MG63 (cell line): ENCODE results near the gene BPNT1. TPM values are rescaled to one million over a fixed set of nuclear protein-coding genes. Genes with fewer than 3 reads are reported as not detected.
"Not testable (repeated sequence)": the region's sequence is repeated elsewhere in the genome, so short reads cannot be mapped to it uniquely, and the experiment has no call there.

Source experiments
- DNase-seq: peaks from one replicate; pipeline ENCODE4 v3.0.0-alpha.2; 2020
- H3K27me3 ChIP-seq: fragments of 250-450 bp; sonication (Bioruptor Pico); 2 replicates; pipeline ENCODE4 v1.5.1; 2020; ENCODE audit warnings: mild to moderate bottlenecking, moderate library complexity
- H3K36me3 ChIP-seq: fragments of 250-450 bp; sonication (Bioruptor Pico); 2 replicates; pipeline ENCODE4 v1.5.1; 2020; ENCODE audit warnings: mild to moderate bottlenecking, moderate library complexity
- H3K4me3 ChIP-seq: fragments of 250-450 bp; sonication (Bioruptor Pico); 2 replicates; pipeline ENCODE4 v1.5.1; 2020; ENCODE audit warnings: mild to moderate bottlenecking, moderate library complexity
- H3K9me3 ChIP-seq: fragments of 250-450 bp; sonication (Bioruptor Pico); 2 replicates; pipeline ENCODE4 v1.5.1; 2020; ENCODE audit warnings: mild to moderate bottlenecking, moderate library complexity
- total RNA-seq: library from RNA; depleted of rRNA; stranded (reverse); fragments of >200 nt; shearing (Covaris generic); gene quantifications from 2 replicates; pipeline ENCODE4 v1.2.3, GENCODE V29; 2014; ENCODE audit warnings: low replicate concordance; rRNA removed

The BPNT1 gene, protein sequence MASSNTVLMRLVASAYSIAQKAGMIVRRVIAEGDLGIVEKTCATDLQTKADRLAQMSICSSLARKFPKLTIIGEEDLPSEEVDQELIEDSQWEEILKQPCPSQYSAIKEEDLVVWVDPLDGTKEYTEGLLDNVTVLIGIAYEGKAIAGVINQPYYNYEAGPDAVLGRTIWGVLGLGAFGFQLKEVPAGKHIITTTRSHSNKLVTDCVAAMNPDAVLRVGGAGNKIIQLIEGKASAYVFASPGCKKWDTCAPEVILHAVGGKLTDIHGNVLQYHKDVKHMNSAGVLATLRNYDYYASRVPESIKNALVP
- 24.3 and 42.0 TPM in 2 replicates for total RNA-seq

GRCh38 chr1:220089650-220090556 lies at the start of gene BPNT1:
Gene BPNT1, minus strand, starts transcription at chr1:220089788. Its CDS starts 9,942 bp downstream, at chr1:220079846.
- DNase-seq, result peak; percentile 89
- Histone ChIP-seq H3K9me3 (no peaks in the 10 kb centered on the region), H3K36me3 (no peaks in the 10 kb centered on the region; the same call in 1 of the 2 replicates), H3K27me3 (no peaks in the 10 kb centered on the region), H3K4me3 (peak within 1 kb of the TSS; percentile 64)

- Histone ChIP-seq H3K4me3 (no peak overlapping the region), H3K9me3 (no peaks in the 10 kb centered on the region), H3K36me3 (peaks cover 68% of the 10 kb centered on the region), H3K27me3 (no peaks in the 10 kb centered on the region)
- DNase-seq, result no peak
Observed at GRCh38 chr1:220137019-220137786, 47.6 kb upstream of the BPNT1 start.

DNA sequence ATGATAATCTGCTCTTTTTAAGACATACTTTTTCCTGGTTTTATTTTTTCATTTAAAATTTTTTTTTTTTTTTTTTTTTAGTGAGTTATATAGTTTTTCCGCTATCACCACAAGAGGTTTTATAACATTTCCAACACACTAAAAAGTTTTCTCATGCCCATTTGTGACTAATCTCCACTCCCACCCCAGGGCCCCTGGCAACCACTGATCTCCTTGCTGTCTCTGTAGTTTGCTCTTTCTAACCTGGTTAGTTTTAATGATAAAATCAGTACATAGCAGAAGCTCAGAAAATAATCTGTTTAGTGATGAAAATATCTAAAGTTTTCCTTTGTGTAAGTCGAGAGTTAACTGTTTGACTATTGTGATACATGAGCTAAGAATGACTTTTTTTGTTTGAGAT lies 46.2 kb upstream of the BPNT1 start:
- no peak for DNase-seq
- H3K9me3 ChIP-seq, result no peaks in the 10 kb centered on the region
- H3K27me3 ChIP-seq, result no peaks in the 10 kb centered on the region
- peaks cover 68% of the 10 kb centered on the region for H3K36me3 ChIP-seq
- H3K4me3 ChIP-seq, result no peak overlapping the region

GRCh38 chr1:220129479-220130210 lies 40.1 kb upstream of the BPNT1 start:
- H3K27me3 ChIP-seq, result no peaks in the 10 kb centered on the region
- peaks cover 50% of the 10 kb centered on the region for H3K36me3 ChIP-seq
- no peak overlapping the region for H3K4me3 ChIP-seq
- DNase-seq, result no peak
- H3K9me3 ChIP-seq, result no peaks in the 10 kb centered on the region

DNA sequence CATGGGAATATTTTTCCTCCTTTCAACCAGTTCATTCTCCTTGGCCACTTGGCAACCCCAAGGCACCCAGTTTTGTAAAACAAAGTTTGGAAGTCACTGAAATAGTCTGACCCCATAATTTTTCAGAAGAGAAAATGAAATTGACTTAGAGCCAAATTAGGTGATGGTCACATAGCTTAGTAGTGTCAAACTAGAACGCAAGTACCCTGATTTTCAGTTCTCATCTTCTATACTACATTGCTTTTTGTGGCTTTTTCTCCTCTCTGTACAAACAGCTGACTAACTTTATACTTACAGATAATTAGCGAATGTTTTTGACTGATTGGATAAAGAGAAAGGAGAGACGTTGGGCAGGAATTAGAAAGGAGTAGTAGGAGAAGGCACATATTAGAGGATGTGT lies 37.5 kb upstream of the BPNT1 start:
- peaks cover 38% of the 10 kb centered on the region for H3K36me3 ChIP-seq
- H3K27me3 ChIP-seq, result no peaks in the 10 kb centered on the region
- DNase-seq, result no peak
- no peaks in the 10 kb centered on the region for H3K9me3 ChIP-seq
- H3K4me3 ChIP-seq, result no peak overlapping the region

DNA sequence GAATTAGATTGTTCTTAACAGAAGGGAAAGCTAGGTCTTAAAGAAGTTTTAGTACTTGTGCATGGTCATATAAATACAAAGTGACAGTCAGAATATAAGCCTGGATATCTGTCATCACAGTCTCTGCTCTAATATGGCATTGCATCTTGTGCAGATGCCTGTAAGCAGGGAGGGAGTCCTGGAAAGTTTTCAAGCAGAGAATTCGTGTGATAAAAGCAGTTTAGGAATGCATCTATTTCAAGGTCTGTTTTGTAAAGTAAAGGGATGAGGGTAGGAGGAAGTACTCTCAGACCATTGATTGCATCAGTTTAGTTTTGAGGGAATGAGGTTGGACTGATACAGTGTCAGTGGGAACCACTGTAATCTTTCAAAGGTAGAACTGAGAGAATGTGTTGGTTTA lies 35.0 kb upstream of the BPNT1 start:
- no peak for DNase-seq
- Histone ChIP-seq H3K27me3 (no peaks in the 10 kb centered on the region), H3K36me3 (peaks cover 25% of the 10 kb centered on the region), H3K9me3 (no peaks in the 10 kb centered on the region), H3K4me3 (no peak overlapping the region)

GRCh38 chr1:220123889-220124288 lies 34.3 kb upstream of the BPNT1 start:
- H3K36me3 ChIP-seq, result peaks cover 25% of the 10 kb centered on the region
- DNase-seq, result no peak
- H3K27me3 ChIP-seq, result no peaks in the 10 kb centered on the region
- no peak overlapping the region for H3K4me3 ChIP-seq
- H3K9me3 ChIP-seq, result no peaks in the 10 kb centered on the region

GRCh38 chr1:220123066-220123465 lies 33.5 kb upstream of the BPNT1 start:
- H3K9me3 ChIP-seq, result no peaks in the 10 kb centered on the region
- DNase-seq, result no peak
- peaks cover 20% of the 10 kb centered on the region for H3K36me3 ChIP-seq
- H3K27me3 ChIP-seq, result no peaks in the 10 kb centered on the region
- no peak overlapping the region for H3K4me3 ChIP-seq

DNA sequence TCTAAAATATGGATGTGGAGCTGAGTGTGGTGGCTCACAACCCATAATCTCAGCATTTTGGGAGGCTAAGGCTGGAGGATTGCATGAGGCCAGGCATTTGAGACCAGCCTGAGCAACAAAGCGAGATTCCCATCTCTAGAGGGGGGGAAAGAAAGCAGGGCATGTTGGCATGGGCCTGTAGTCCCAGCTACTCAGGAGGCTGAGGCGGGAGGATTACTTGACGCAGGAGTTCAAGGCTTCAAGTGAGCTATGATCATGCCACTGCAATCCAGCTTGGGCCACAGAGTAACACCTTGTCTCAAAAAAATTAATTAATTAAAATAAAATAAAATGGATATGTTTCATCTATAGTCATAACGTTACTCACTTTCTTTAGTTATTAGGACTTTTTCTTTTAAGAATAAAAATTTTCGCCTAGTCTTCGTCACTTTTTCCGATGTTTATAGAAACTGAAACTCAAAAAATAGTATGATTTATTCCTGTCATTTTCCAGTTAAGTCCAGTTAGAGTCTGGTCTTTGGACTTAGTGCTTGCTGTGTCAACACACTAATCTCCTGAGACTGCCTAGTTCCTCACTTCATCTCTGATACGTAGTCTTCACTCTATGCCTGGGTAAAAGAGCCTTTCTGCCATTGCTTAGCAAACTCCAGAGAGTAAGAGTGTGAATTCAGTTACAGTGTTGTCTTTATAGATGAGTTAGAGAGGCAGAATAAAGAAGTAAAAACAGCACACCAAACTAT lies 32.4 kb upstream of the BPNT1 start:
- no peak for DNase-seq

DNA sequence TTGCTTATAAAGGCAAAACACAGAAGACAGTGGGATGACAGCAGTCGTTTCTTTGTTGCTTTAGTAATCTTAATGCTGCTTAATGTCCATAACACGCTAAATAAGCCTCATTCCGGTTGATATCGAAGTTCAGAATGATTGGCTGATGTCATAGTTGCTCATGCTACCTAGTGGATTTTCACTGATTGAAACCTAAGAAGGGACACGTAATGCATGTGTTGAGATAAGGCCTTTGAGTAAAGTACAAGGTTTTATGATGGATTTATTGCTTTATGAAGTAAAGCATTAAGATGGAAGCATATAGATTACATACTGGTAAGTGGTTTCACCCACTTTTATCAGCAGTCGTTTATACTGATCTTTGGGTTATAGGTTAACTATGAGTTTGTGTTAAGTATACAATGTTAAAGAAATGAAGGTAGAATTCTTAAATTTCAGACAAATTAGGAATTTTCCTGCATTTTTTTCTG lies 29.5 kb upstream of the BPNT1 start:
- Histone ChIP-seq H3K4me3 (no peak overlapping the region), H3K9me3 (no peaks in the 10 kb centered on the region), H3K36me3 (peaks cover 36% of the 10 kb centered on the region), H3K27me3 (no peaks in the 10 kb centered on the region)
- no peak for DNase-seq

More for the DNA sequence above, 32.4 kb upstream of the BPNT1 start:
- Histone ChIP-seq H3K4me3 (no peak overlapping the region), H3K9me3 (no peaks in the 10 kb centered on the region), H3K27me3 (no peaks in the 10 kb centered on the region), H3K36me3 (peaks cover 18% of the 10 kb centered on the region)

- Histone ChIP-seq H3K9me3 (no peaks in the 10 kb centered on the region), H3K27me3 (no peaks in the 10 kb centered on the region), H3K36me3 (peaks cover 70% of the 10 kb centered on the region), H3K4me3 (no peak overlapping the region)
- DNase-seq, result no peak
Observed at GRCh38 chr1:220113136-220113695, 23.6 kb upstream of the BPNT1 start.

DNA sequence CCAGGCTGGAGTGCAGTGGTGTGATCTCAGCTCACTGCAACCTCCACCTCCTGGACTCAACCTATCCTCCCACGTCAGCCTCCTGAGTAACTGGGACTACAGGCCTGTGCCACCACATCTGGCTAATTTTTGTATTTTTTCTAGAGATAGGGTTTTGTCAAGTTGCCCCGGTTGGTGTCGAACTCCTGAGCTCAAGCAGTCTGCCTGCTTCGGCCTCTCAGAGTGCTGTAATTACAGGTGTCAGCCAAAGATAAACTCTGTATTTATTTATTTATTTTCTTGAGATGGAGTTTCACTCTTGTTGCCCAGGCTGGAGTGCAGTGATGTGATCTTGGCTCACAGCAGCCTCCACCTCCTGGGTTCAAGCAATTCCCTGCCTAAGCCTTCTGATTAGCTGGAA lies 23.0 kb upstream of the BPNT1 start:
- H3K9me3 ChIP-seq, H3K4me3 ChIP-seq, H3K27me3 ChIP-seq, DNase-seq: not testable (repeated sequence)
- peaks cover 72% of the 10 kb centered on the region for H3K36me3 ChIP-seq

DNA sequence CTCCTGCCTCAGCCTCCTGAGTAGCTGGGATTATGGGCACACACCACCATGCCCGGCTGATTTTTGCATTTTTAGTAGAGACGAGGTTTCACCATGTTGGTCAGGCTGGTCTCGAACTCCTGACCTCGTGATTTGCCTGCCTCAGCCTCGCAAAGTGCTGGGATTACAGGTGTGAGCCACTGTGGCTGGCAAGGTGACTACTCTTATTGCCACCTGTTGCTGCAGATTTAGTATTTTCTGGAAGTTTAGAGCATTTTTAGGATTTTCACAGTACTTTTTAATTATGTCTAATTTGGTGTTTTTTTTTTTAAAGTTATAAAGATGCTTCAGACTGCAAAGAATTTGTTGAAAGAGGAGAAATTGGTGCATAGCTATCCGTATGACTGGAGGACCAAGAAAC lies 20.9 kb upstream of the BPNT1 start:
- H3K36me3 ChIP-seq, result peaks cover 75% of the 10 kb centered on the region
- not testable (repeated sequence) for H3K9me3 ChIP-seq, DNase-seq, H3K4me3 ChIP-seq, H3K27me3 ChIP-seq

DNA sequence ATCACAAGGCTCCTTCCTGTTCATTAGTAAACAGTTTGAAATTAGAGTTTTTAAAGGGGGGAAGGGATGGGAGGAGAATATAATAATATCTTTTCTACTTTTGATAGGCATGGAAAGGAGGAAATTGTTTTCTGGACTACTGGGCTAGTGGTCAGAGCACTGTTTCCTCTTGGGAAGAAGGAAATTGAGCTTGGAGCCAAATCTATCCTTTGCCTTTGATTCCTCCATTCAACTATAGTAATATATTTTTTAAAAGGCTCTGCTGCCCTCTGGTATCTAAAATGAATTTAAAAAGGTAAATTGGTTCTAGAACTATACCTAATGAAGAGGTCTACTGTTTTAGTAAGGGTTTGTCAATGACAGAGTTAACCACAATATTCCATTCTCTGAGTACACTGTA lies 10.2 kb upstream of the BPNT1 start:
- no peak for DNase-seq
- H3K36me3 ChIP-seq, result peaks cover 91% of the 10 kb centered on the region

More for the DNA sequence above, 10.2 kb upstream of the BPNT1 start:
- Histone ChIP-seq H3K9me3 (no peaks in the 10 kb centered on the region), H3K4me3 (no peak overlapping the region), H3K27me3 (no peaks in the 10 kb centered on the region)
